CD14-positive monocyte (primary cell): ENCODE data around the gene COPS6. TPM values are rescaled to one million over a fixed set of nuclear protein-coding genes. Genes with fewer than 3 reads are reported as not detected.

Experiments used
- DNase-seq, 3 donors: peaks; one replicate each; pipeline ENCODE4 v3.0.0-alpha.2; 2011 to 2022
- H2AFZ ChIP-seq: 2 replicates; pipeline ENCODE4 v1.6.0; 2012; ENCODE audit warnings: mild to moderate bottlenecking, low read depth, low read length, inconsistent platforms; ENCODE audit not compliant: insufficient read depth, poor library complexity, severe bottlenecking
- H3K27ac ChIP-seq, 2 donors: 1 replicate in 1 of 2; 2 replicates in 1 of 2; pipeline ENCODE4 v1.5.1; 2012 to 2013; ENCODE audit warnings: low read length in 2 of 2, control low read depth in 1 of 2, inconsistent platforms in 1 of 2, low read depth in 1 of 2, mild to moderate bottlenecking in 1 of 2
- H3K27me3 ChIP-seq, 2 donors: one replicate each; pipeline versions ENCODE4 v1.6.0 to v1.6.1; 2011 to 2013; ENCODE audit warnings: low read length in 2 of 2; ENCODE audit not compliant: control insufficient read depth in 2 of 2, insufficient read depth in 2 of 2
- H3K36me3 ChIP-seq, 2 donors: replicated peaks in 1 of 2; 1 replicate in 1 of 2; 2 replicates in 1 of 2; pipeline versions ENCODE4 v1.5.1 to v1.6.1; 2012 to 2013; ENCODE audit warnings: low read length in 2 of 2, control low read depth in 1 of 2, inconsistent platforms in 1 of 2, mild to moderate bottlenecking in 1 of 2; ENCODE audit not compliant: insufficient read depth in 2 of 2, control insufficient read depth in 1 of 2
- H3K4me1 ChIP-seq, 2 donors: 1 replicate in 1 of 2; 2 replicates in 1 of 2; pipeline versions ENCODE4 v1.5.1 to v1.6.1; 2012 to 2013; ENCODE audit warnings: low read length in 2 of 2, control low read depth in 1 of 2, inconsistent platforms in 1 of 2, mild to moderate bottlenecking in 1 of 2, moderate library complexity in 1 of 2; ENCODE audit not compliant: insufficient read depth in 2 of 2, control insufficient read depth in 1 of 2
- H3K4me2 ChIP-seq: replicated peaks from 2 replicates; pipeline ENCODE3; 2012; ENCODE audit warnings: low read length, moderate library complexity, mild to moderate bottlenecking; ENCODE audit not compliant: poor library complexity, severe bottlenecking; ENCODE audit errors: extremely low read depth
- H3K4me3 ChIP-seq, 3 experiments: fragments of 200-600 bp in 1 of 3; sonication (generic) in 1 of 3; replicated peaks in 1 of 3; 1 replicate in 2 of 3; 2 replicates in 1 of 3; pipeline ENCODE4 v1.5.1; 2011 to 2013; ENCODE audit warnings: low read length in 3 of 3, mild to moderate bottlenecking in 3 of 3, control low read depth in 2 of 3, low read depth in 2 of 3, inconsistent platforms in 1 of 3, moderate library complexity in 1 of 3
- H3K79me2 ChIP-seq: 2 replicates; pipeline ENCODE4 v1.6.0; 2012; ENCODE audit warnings: mild to moderate bottlenecking, control low read depth, inconsistent platforms, low read length, moderate library complexity; ENCODE audit not compliant: insufficient read depth
- H3K9ac ChIP-seq: 2 replicates; pipeline ENCODE4 v1.6.0; 2017; ENCODE audit warnings: low read length, mild to moderate bottlenecking; ENCODE audit not compliant: insufficient read depth, poor library complexity, severe bottlenecking
- H3K9me3 ChIP-seq, 2 donors: replicated peaks in 1 of 2; 1 replicate in 1 of 2; 2 replicates in 1 of 2; pipeline versions ENCODE4 v1.5.1 to v1.6.1; 2012 to 2013; ENCODE audit warnings: low read length in 2 of 2, control low read depth in 1 of 2; ENCODE audit not compliant: control insufficient read depth in 1 of 2, insufficient read depth in 1 of 2
- H4K20me1 ChIP-seq: 2 replicates; pipeline ENCODE4 v1.6.0; 2012; ENCODE audit warnings: mild to moderate bottlenecking, low read length, control low read depth, moderate library complexity; ENCODE audit not compliant: insufficient read depth
- H3K27ac Mint-ChIP-seq, 7 donors: one replicate each; pipeline ENCODE4 v1.8.0; 2020; ENCODE audit warnings: mild to moderate bottlenecking in 7 of 7, mixed read lengths in 7 of 7, moderate library complexity in 6 of 7, inconsistent platforms in 2 of 7
- H3K27me3 Mint-ChIP-seq, 3 donors: one replicate each; pipeline ENCODE4 v1.8.0; 2021 to 2022; ENCODE audit warnings: low read depth in 3 of 3, mild to moderate bottlenecking in 3 of 3, mixed read lengths in 3 of 3, moderate library complexity in 3 of 3, inconsistent platforms in 1 of 3
- H3K36me3 Mint-ChIP-seq, 2 donors: one replicate each; pipeline ENCODE4 v1.8.0; 2020; ENCODE audit warnings: mixed read lengths in 2 of 2, inconsistent platforms in 1 of 2, mild to moderate bottlenecking in 1 of 2
- H3K4me1 Mint-ChIP-seq: one replicate; pipeline ENCODE4 v1.8.0; 2020; ENCODE audit warnings: mild to moderate bottlenecking, mixed read lengths
- H3K4me3 Mint-ChIP-seq, 2 donors: one replicate each; pipeline ENCODE4 v1.8.0; 2020; ENCODE audit warnings: mild to moderate bottlenecking in 2 of 2, mixed read lengths in 2 of 2, moderate library complexity in 1 of 2
- H3K9me3 Mint-ChIP-seq, 7 donors: one replicate each; pipeline ENCODE4 v1.8.0; 2020 to 2022; ENCODE audit warnings: mixed read lengths in 7 of 7, mild to moderate bottlenecking in 6 of 7, moderate library complexity in 6 of 7, inconsistent platforms in 2 of 7
- CTCF ChIP-seq: fragments of 200-600 bp; IDR thresholded peaks from one replicate; pipeline ENCODE4 v1.8.0; 2022; ENCODE audit warnings: antibody characterized with exemption, mild to moderate bottlenecking
- WGBS: methylation state at CpG from one replicate; pipeline ENCODE4 v1.1.5; 2013; ENCODE audit warnings: missing lambda C conversion rate; ENCODE audit not compliant: insufficient coverage; 5-methylcytosine and 5-hydroxymethylcytosine counted together
- intact Hi-C, 2 donors: fragments of 100-400 bp; cut with micrococcal nuclease; formaldehyde crosslinking; loops; one replicate each; pipeline versions ENCODE4 v1.15.0 to v1.15.1; 2023
- polyA plus RNA-seq, 3 donors: library from polyadenylated mRNA; depleted of rRNA in 1 of 3; unstranded in 2 of 3; stranded (reverse) in 1 of 3; fragments of 300-500 nt in 2 of 3; fragments of >200 nt in 1 of 3; fragmentation: Illumina TruSeq in 2 of 3; gene quantifications; 1 replicate in 2 of 3; 2 replicates in 1 of 3; pipeline ENCODE4 v1.2.3, GENCODE V29; 2012 to 2021

Gene COPS6
- polyA plus RNA-seq, 3 donors, result 77.1 to 119 (median 109) TPM

GRCh38 chr7:100107125-100107737 is 18.5 kb downstream of the COPS6 start:
- Histone ChIP-seq H3K9me3 (no peaks in the 10 kb centered on the region), H3K79me2 (peaks cover 6% of the 10 kb centered on the region), H3K4me1 (peaks cover 5% of the 10 kb centered on the region in 2 donors), H2AFZ (no peak overlapping the region), H3K27ac (no peak overlapping the region), H3K36me3 (peaks cover 61 to 87% of the 10 kb centered on the region in 2 donors), H3K4me2 (no peak overlapping the region), H3K4me3 (no peak overlapping the region), H3K27me3 (no peaks in the 10 kb centered on the region), H3K9ac (no peak overlapping the region), H4K20me1 (no peaks in the 10 kb centered on the region)
- 86% methylated on average over 19 of the region's 25 CpGs for WGBS
- Mint-ChIP-seq H3K27ac (peak overlapping the region in 2 of 7 donors; percentile 3 to 15), H3K27me3 (peaks cover 0 to 2% (median 0%) of the 10 kb centered on the region in 3 donors), H3K4me1 (peaks cover 9% of the 10 kb centered on the region), H3K4me3 (no peak overlapping the region), H3K9me3 (no peaks in the 10 kb centered on the region), H3K36me3 (peaks cover 56 to 91% of the 10 kb centered on the region in 2 donors)
- intact Hi-C loops, result no loop called here
- DNase-seq, result no peak
- no peak for TF ChIP-seq CTCF

GRCh38 chr7:100107890-100108289 is 19.1 kb downstream of the COPS6 start:
- peak overlapping the region in 2 of 7 donors; percentile 58 to 79 for H3K27ac Mint-ChIP-seq
- Histone ChIP-seq H3K9ac (no peak overlapping the region), H3K9me3 (no peaks in the 10 kb centered on the region), H3K4me2 (no peak overlapping the region), H3K27ac (no peak overlapping the region), H3K79me2 (no peaks in the 10 kb centered on the region), H3K4me3 (no peak overlapping the region), H3K4me1 (no peaks in the 10 kb centered on the region), H3K27me3 (no peaks in the 10 kb centered on the region), H4K20me1 (no peaks in the 10 kb centered on the region), H3K36me3 (peaks cover 66 to 93% of the 10 kb centered on the region in 2 donors), H2AFZ (no peak overlapping the region)
- no peak for DNase-seq
- no peaks in the 10 kb centered on the region for H3K9me3 Mint-ChIP-seq
- peaks cover 5% of the 10 kb centered on the region for H3K4me1 Mint-ChIP-seq
- H3K4me3 Mint-ChIP-seq, result no peak overlapping the region
- TF ChIP-seq CTCF, result no peak
- 78% methylated on average over 8 of the region's 11 CpGs for WGBS
- intact Hi-C loops, result no loop called here
- H3K27me3 Mint-ChIP-seq, result peaks cover 0 to 2% (median 0%) of the 10 kb centered on the region in 3 donors
- peaks cover 60 to 98% of the 10 kb centered on the region in 2 donors for H3K36me3 Mint-ChIP-seq
